H1 (cell line): ENCODE measurements around the gene ATP6V0A4. TPM values are rescaled to one million over a fixed set of nuclear protein-coding genes. Genes with fewer than 3 reads are reported as not detected.

Experiments used
- MAX ChIP-seq: IDR thresholded peaks from 2 replicates; pipeline ENCODE4 v1.6.1; 2012; ENCODE audit warnings: inconsistent platforms
- RAD21 ChIP-seq, 2 experiments: IDR thresholded peaks in 1 of 2; conservative IDR thresholded peaks in 1 of 2; 2 replicates each; pipeline ENCODE4 v1.6.1; 2011; ENCODE audit warnings: low read depth in 2 of 2, low read length in 2 of 2, improper control_type of control experiment in 1 of 2, inconsistent platforms in 1 of 2, mild to moderate bottlenecking in 1 of 2, moderate library complexity in 1 of 2
- TBP ChIP-seq: IDR thresholded peaks from 2 replicates; pipeline ENCODE4 v1.6.1; 2011; ENCODE audit warnings: low read depth, low read length, improper control_type of control experiment
- polyA plus RNA-seq, 7 experiments: library from polyadenylated mRNA; depleted of rRNA in 3 of 7; stranded (reverse) in 5 of 7; unstranded in 2 of 7; fragments of >200 nt in 5 of 7; fragments of 200-250 nt in 2 of 7; gene quantifications; 1 replicate in 5 of 7; 2 replicates in 1 of 7; 4 replicates in 1 of 7; pipeline versions ENCODE4 v1.2.1 to v1.2.3, GENCODE V29; 2011 to 2013; ENCODE audit warnings: missing spikeins in 2 of 7, mixed read lengths in 2 of 7
- total RNA-seq: library from RNA; stranded (reverse); fragmentation: NEBNext Ultra II Directional; extraction: Animal tissue kit (Norgen Biotek cat#: 25700); gene quantifications from 2 replicates; pipeline ENCODE4 v1.2.1, GENCODE V29; 2021
- TF ChIP-seq, protein P1 (sequence below): fragments of 300-600 bp; sonication (generic); IDR thresholded peaks from 2 replicates; pipeline ENCODE4 v1.7.1; 2012; ENCODE audit warnings: low read length, moderate library complexity, mild to moderate bottlenecking, inconsistent platforms; ENCODE audit not compliant: insufficient replicate concordance

ATP6V0A4 gene
- total and polyA plus RNA-seq, 2 of the 8 experiments (the other 6 are each of a cell fraction or from before 2014, with no cell fraction given) = 0.47 to 1.6 TPM

- TF ChIP-seq TBP = no peak
- no peak for TF ChIP-seq RAD21 (IDR thresholded peaks at IDR 0.05 in 1 of 2, conservative IDR thresholded peaks at IDR 0.05 in 1 of 2; ENCODE audit: low read depth in 2 of 2, low read length in 2 of 2)
- TF ChIP-seq MAX = no peak
- TF ChIP-seq, protein P1, sequence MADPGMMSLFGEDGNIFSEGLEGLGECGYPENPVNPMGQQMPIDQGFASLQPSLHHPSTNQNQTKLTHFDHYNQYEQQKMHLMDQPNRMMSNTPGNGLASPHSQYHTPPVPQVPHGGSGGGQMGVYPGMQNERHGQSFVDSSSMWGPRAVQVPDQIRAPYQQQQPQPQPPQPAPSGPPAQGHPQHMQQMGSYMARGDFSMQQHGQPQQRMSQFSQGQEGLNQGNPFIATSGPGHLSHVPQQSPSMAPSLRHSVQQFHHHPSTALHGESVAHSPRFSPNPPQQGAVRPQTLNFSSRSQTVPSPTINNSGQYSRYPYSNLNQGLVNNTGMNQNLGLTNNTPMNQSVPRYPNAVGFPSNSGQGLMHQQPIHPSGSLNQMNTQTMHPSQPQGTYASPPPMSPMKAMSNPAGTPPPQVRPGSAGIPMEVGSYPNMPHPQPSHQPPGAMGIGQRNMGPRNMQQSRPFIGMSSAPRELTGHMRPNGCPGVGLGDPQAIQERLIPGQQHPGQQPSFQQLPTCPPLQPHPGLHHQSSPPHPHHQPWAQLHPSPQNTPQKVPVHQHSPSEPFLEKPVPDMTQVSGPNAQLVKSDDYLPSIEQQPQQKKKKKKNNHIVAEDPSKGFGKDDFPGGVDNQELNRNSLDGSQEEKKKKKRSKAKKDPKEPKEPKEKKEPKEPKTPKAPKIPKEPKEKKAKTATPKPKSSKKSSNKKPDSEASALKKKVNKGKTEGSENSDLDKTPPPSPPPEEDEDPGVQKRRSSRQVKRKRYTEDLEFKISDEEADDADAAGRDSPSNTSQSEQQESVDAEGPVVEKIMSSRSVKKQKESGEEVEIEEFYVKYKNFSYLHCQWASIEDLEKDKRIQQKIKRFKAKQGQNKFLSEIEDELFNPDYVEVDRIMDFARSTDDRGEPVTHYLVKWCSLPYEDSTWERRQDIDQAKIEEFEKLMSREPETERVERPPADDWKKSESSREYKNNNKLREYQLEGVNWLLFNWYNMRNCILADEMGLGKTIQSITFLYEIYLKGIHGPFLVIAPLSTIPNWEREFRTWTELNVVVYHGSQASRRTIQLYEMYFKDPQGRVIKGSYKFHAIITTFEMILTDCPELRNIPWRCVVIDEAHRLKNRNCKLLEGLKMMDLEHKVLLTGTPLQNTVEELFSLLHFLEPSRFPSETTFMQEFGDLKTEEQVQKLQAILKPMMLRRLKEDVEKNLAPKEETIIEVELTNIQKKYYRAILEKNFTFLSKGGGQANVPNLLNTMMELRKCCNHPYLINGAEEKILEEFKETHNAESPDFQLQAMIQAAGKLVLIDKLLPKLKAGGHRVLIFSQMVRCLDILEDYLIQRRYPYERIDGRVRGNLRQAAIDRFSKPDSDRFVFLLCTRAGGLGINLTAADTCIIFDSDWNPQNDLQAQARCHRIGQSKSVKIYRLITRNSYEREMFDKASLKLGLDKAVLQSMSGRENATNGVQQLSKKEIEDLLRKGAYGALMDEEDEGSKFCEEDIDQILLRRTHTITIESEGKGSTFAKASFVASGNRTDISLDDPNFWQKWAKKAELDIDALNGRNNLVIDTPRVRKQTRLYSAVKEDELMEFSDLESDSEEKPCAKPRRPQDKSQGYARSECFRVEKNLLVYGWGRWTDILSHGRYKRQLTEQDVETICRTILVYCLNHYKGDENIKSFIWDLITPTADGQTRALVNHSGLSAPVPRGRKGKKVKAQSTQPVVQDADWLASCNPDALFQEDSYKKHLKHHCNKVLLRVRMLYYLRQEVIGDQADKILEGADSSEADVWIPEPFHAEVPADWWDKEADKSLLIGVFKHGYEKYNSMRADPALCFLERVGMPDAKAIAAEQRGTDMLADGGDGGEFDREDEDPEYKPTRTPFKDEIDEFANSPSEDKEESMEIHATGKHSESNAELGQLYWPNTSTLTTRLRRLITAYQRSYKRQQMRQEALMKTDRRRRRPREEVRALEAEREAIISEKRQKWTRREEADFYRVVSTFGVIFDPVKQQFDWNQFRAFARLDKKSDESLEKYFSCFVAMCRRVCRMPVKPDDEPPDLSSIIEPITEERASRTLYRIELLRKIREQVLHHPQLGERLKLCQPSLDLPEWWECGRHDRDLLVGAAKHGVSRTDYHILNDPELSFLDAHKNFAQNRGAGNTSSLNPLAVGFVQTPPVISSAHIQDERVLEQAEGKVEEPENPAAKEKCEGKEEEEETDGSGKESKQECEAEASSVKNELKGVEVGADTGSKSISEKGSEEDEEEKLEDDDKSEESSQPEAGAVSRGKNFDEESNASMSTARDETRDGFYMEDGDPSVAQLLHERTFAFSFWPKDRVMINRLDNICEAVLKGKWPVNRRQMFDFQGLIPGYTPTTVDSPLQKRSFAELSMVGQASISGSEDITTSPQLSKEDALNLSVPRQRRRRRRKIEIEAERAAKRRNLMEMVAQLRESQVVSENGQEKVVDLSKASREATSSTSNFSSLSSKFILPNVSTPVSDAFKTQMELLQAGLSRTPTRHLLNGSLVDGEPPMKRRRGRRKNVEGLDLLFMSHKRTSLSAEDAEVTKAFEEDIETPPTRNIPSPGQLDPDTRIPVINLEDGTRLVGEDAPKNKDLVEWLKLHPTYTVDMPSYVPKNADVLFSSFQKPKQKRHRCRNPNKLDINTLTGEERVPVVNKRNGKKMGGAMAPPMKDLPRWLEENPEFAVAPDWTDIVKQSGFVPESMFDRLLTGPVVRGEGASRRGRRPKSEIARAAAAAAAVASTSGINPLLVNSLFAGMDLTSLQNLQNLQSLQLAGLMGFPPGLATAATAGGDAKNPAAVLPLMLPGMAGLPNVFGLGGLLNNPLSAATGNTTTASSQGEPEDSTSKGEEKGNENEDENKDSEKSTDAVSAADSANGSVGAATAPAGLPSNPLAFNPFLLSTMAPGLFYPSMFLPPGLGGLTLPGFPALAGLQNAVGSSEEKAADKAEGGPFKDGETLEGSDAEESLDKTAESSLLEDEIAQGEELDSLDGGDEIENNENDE = no peak
Observed at GRCh38 chr7:138801256-138801655, 3.3 kb upstream of the ATP6V0A4 start (continued).
